A549 (cell line): ENCODE measurements around the gene TMX1. TPM values are rescaled to one million over a fixed set of nuclear protein-coding genes. Genes with fewer than 3 reads are reported as not detected.

Experiments used
- ATAC-seq, 2 experiments: fragments of 200-7000 bp in 1 of 2; fragments of >200 bp in 1 of 2; cut with Nextera tagmentation in 1 of 2; cut with Tn5 transposase in 1 of 2; 3 replicates each; pipeline versions ENCODE4 v1.8.0 to v1.9.1; 2018 to 2020; ENCODE audit warnings: mild to moderate bottlenecking in 1 of 2, moderate library complexity in 1 of 2
- CTCF ChIA-PET: fragments of 300-600 bp; sonication (Branson Sonifier 250); formaldehyde crosslinking; extraction: SDS; loops from one replicate; lab custom pipeline; 2021; ENCODE audit warnings: antibody characterized with exemption, inconsistent platforms; lab: Yijun Ruan, JAX
- POLR2A ChIA-PET: fragments of 350-600 bp; formaldehyde crosslinking; extraction: SDS; loops from one replicate; lab custom pipeline; 2021; ENCODE audit warnings: antibody characterized with exemption, inconsistent platforms; lab: Yijun Ruan, JAX
- DNase-seq, 2 experiments: peaks; one replicate each; pipeline versions ENCODE4 v3.0.0 to v3.0.0-alpha.2; 2011 to 2016; ENCODE audit warnings: low read depth in 1 of 2, low spot score in 1 of 2
- FAIRE-seq: peaks from 2 replicates; lab custom pipeline; 2011; peaks lifted over from hg19 to GRCh38; lab: Jason Lieb, UNC
- H3K27ac ChIP-seq, 2 experiments: fragments of >200 bp; sonication (Bioruptor Twin); formaldehyde crosslinking; 3 replicates each; pipeline ENCODE4 v1.5.1; 2016 to 2017
- H3K4me1 ChIP-seq: fragments of >200 bp; sonication (Bioruptor Twin); formaldehyde crosslinking; 3 replicates; pipeline ENCODE4 v1.6.1; 2016
- H3K4me2 ChIP-seq: fragments of >200 bp; sonication (Bioruptor Twin); formaldehyde crosslinking; 3 replicates; pipeline ENCODE4 v1.6.1; 2016
- H3K4me3 ChIP-seq: fragments of >200 bp; sonication (Bioruptor Twin); formaldehyde crosslinking; 3 replicates; pipeline ENCODE4 v1.5.1; 2016
- H3K9me3 ChIP-seq: fragments of >200 bp; sonication (Bioruptor Twin); formaldehyde crosslinking; 3 replicates; pipeline ENCODE4 v1.6.1; 2016
- BHLHE40 ChIP-seq: IDR thresholded peaks from 2 replicates; pipeline ENCODE4 v1.6.1; 2012; ENCODE audit warnings: low read depth, low read length, inconsistent platforms
- CBX2 ChIP-seq: fragments of 200-600 bp; sonication (generic); IDR thresholded peaks from 2 replicates; pipeline ENCODE4 v1.6.1; 2016; ENCODE audit warnings: low read depth, mild to moderate bottlenecking, borderline replicate concordance
- CBX8 ChIP-seq: fragments of 200-600 bp; sonication (generic); IDR thresholded peaks from 2 replicates; pipeline ENCODE4 v1.6.1; 2016
- CHD2 ChIP-seq: fragments of 150-350 bp; IDR thresholded peaks from 2 replicates; pipeline ENCODE4 v1.6.1; 2014; ENCODE audit warnings: low read length; ENCODE audit not compliant: partially characterized antibody
- EHMT2 ChIP-seq: fragments of 200-600 bp; sonication (generic); IDR thresholded peaks from 2 replicates; pipeline ENCODE4 v1.6.1; 2016; ENCODE audit warnings: antibody characterized with exemption, low read depth, mild to moderate bottlenecking, moderate library complexity
- EP300 ChIP-seq, 2 experiments: fragments of >200 bp; sonication (Bioruptor Twin); formaldehyde crosslinking; IDR thresholded peaks; 2 replicates in 1 of 2; 3 replicates in 1 of 2; pipeline ENCODE4 v1.6.1; 2016 to 2017
- FOXS1 ChIP-seq: fragments of 250-450 bp; sonication (Bioruptor Pico); IDR thresholded peaks from 2 replicates; pipeline ENCODE4 v1.5.0; 2020; ENCODE audit warnings: mild to moderate bottlenecking, moderate library complexity
- GATA3 ChIP-seq: IDR thresholded peaks from 2 replicates; pipeline ENCODE4 v1.6.1; 2012; ENCODE audit warnings: borderline replicate concordance
- JUNB ChIP-seq: fragments of >200 bp; sonication (Bioruptor Twin); formaldehyde crosslinking; IDR thresholded peaks from 2 replicates; pipeline ENCODE4 v1.6.1; 2016
- MAFK ChIP-seq: fragments of 450-650 bp; IDR thresholded peaks from 2 replicates; pipeline ENCODE4 v1.6.1; 2014; ENCODE audit not compliant: partially characterized antibody
- MYC ChIP-seq: IDR thresholded peaks from 2 replicates; pipeline ENCODE4 v1.6.1; 2012; ENCODE audit warnings: mild to moderate bottlenecking, inconsistent platforms, low read length, improper control_type of control experiment, borderline replicate concordance
- POLR2A ChIP-seq: IDR thresholded peaks from 2 replicates; pipeline ENCODE4 v1.6.1; 2012; ENCODE audit warnings: mild to moderate bottlenecking, low read length
- RNF2 ChIP-seq: fragments of 200-600 bp; sonication (generic); IDR thresholded peaks from 2 replicates; pipeline ENCODE4 v1.6.1; 2016; ENCODE audit warnings: low read depth, mild to moderate bottlenecking, antibody characterized with exemption, moderate library complexity, borderline replicate concordance
- SREBF2 ChIP-seq: fragments of 450-650 bp; IDR thresholded peaks from 2 replicates; pipeline ENCODE4 v1.6.1; 2014; ENCODE audit warnings: mild to moderate bottlenecking, moderate library complexity
- ZSCAN20 ChIP-seq: fragments of 250-450 bp; sonication (Bioruptor Pico); IDR thresholded peaks from 2 replicates; pipeline ENCODE4 v1.8.0; 2022; ENCODE audit warnings: mild to moderate bottlenecking, moderate library complexity
- WGBS: methylation state at CpG from one replicate; pipeline ENCODE4 v1.1.6; 2017; ENCODE audit errors: missing lambda C conversion rate; 5-methylcytosine and 5-hydroxymethylcytosine counted together
- polyA plus RNA-seq, 4 experiments: library from polyadenylated mRNA; depleted of rRNA in 3 of 4; stranded (reverse); fragments of >200 nt; fragmentation: RNase III in 1 of 4; extraction: RNeasy Plus Mini Kit Qiagen cat#74134 plus additional on column Dnase treatment in 1 of 4; gene quantifications; 2 replicates in 3 of 4; 3 replicates in 1 of 4; pipeline ENCODE4 v1.2.3, GENCODE V29; 2011 to 2017
- TF ChIP-seq, protein P1 (sequence below): fragments of >200 bp; sonication (Bioruptor Twin); formaldehyde crosslinking; IDR thresholded peaks from 3 replicates; pipeline ENCODE4 v1.5.1; 2016
- TF ChIP-seq, protein P2 (sequence below): IDR thresholded peaks from 2 replicates; pipeline ENCODE4 v1.6.1; 2012
- TF ChIP-seq, protein P3 (sequence below): fragments of >200 bp; sonication (Bioruptor Twin); formaldehyde crosslinking; IDR thresholded peaks from 3 replicates; pipeline ENCODE4 v1.6.1; 2016
- TF ChIP-seq, protein P4 (sequence below): fragments of 250-450 bp; sonication (Bioruptor Pico); IDR thresholded peaks from 2 replicates; pipeline ENCODE4 v1.5.0; 2020; ENCODE audit warnings: low read depth, mild to moderate bottlenecking, moderate library complexity
- TF ChIP-seq, protein P5 (sequence below): fragments of 200-600 bp; sonication (generic); IDR thresholded peaks from 2 replicates; pipeline ENCODE4 v1.6.1; 2016; ENCODE audit warnings: antibody characterized with exemption, mild to moderate bottlenecking, moderate library complexity

Gene TMX1
- polyA plus RNA-seq, 2 of the 4 experiments (the other 2 are of a cell fraction), result 58.6 to 64.0 TPM

DNA sequence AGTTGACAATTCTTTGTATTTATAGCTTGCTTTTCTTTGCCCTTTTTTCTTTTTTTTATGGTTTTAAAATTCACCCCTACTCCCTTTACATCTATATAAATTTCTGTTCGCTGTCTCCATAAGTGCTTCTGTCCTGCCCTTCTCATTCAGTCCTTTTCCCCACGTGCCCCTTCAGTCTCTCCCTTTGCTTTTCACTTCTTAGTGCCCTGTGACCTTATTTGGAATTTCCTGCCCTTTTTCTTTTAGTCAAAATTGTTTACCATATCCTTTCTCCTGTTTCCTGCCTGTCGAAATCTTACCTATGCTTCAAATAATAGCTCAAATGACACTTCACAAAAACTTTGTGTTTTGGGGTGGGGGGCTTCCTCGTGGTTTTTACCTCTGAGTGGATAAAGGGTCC lies 6.0 kb downstream of the TMX1 start:
- peaks cover 21% of the 10 kb centered on the region; the same call in 2 of the 3 replicates for H3K4me1 ChIP-seq
- ATAC-seq (no peak), FAIRE-seq (no peak), DNase-seq (no peak)
- H3K27ac ChIP-seq, result no peak overlapping the region
- H3K4me2 ChIP-seq, result no peak overlapping the region
- no peak for TF ChIP-seq GATA3
- TF ChIP-seq JUNB, result no peak
- TF ChIP-seq ZSCAN20 (CRISPR knock-in tag), result no peak
- no peak for TF ChIP-seq FOXS1 (CRISPR knock-in tag)
- no peak for TF ChIP-seq BHLHE40
- TF ChIP-seq RNF2, result no peak
- TF ChIP-seq, protein P1, sequence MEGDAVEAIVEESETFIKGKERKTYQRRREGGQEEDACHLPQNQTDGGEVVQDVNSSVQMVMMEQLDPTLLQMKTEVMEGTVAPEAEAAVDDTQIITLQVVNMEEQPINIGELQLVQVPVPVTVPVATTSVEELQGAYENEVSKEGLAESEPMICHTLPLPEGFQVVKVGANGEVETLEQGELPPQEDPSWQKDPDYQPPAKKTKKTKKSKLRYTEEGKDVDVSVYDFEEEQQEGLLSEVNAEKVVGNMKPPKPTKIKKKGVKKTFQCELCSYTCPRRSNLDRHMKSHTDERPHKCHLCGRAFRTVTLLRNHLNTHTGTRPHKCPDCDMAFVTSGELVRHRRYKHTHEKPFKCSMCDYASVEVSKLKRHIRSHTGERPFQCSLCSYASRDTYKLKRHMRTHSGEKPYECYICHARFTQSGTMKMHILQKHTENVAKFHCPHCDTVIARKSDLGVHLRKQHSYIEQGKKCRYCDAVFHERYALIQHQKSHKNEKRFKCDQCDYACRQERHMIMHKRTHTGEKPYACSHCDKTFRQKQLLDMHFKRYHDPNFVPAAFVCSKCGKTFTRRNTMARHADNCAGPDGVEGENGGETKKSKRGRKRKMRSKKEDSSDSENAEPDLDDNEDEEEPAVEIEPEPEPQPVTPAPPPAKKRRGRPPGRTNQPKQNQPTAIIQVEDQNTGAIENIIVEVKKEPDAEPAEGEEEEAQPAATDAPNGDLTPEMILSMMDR, result no peak
- TF ChIP-seq, protein P2, sequence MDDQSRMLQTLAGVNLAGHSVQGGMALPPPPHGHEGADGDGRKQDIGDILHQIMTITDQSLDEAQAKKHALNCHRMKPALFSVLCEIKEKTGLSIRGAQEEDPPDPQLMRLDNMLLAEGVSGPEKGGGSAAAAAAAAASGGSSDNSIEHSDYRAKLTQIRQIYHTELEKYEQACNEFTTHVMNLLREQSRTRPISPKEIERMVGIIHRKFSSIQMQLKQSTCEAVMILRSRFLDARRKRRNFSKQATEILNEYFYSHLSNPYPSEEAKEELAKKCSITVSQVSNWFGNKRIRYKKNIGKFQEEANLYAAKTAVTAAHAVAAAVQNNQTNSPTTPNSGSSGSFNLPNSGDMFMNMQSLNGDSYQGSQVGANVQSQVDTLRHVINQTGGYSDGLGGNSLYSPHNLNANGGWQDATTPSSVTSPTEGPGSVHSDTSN, result no peak
- no peak for TF ChIP-seq CBX8
- no peak for TF ChIP-seq EHMT2
- no peak for TF ChIP-seq SREBF2
- no peak for TF ChIP-seq MYC
- TF ChIP-seq CHD2, result no peak
- no peak for TF ChIP-seq CBX2
- TF ChIP-seq EP300 (IDR thresholded peaks at IDR 0.05), result no peak
- TF ChIP-seq, protein P3, sequence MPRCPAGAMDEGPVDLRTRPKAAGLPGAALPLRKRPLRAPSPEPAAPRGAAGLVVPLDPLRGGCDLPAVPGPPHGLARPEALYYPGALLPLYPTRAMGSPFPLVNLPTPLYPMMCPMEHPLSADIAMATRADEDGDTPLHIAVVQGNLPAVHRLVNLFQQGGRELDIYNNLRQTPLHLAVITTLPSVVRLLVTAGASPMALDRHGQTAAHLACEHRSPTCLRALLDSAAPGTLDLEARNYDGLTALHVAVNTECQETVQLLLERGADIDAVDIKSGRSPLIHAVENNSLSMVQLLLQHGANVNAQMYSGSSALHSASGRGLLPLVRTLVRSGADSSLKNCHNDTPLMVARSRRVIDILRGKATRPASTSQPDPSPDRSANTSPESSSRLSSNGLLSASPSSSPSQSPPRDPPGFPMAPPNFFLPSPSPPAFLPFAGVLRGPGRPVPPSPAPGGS, result no peak
- TF ChIP-seq, protein P4, sequence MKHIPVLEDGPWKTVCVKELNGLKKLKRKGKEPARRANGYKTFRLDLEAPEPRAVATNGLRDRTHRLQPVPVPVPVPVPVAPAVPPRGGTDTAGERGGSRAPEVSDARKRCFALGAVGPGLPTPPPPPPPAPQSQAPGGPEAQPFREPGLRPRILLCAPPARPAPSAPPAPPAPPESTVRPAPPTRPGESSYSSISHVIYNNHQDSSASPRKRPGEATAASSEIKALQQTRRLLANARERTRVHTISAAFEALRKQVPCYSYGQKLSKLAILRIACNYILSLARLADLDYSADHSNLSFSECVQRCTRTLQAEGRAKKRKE (CRISPR knock-in tag), result no peak
- no peak for TF ChIP-seq POLR2A
- POLR2A ChIA-PET, result no interaction called here
- 73% methylated on average over 4 of the region's 4 CpGs for WGBS
- CTCF ChIA-PET, result interaction anchor here (1.0 to 3.1 kb wide), 3 partner anchors 37 to 534 kb away, joined by 5 to 17 read pairs (median 13); no protein-coding TSS in a partner anchor
- H3K9me3 ChIP-seq, result no peaks in the 10 kb centered on the region
- no peak overlapping the region for H3K4me3 ChIP-seq

DNA sequence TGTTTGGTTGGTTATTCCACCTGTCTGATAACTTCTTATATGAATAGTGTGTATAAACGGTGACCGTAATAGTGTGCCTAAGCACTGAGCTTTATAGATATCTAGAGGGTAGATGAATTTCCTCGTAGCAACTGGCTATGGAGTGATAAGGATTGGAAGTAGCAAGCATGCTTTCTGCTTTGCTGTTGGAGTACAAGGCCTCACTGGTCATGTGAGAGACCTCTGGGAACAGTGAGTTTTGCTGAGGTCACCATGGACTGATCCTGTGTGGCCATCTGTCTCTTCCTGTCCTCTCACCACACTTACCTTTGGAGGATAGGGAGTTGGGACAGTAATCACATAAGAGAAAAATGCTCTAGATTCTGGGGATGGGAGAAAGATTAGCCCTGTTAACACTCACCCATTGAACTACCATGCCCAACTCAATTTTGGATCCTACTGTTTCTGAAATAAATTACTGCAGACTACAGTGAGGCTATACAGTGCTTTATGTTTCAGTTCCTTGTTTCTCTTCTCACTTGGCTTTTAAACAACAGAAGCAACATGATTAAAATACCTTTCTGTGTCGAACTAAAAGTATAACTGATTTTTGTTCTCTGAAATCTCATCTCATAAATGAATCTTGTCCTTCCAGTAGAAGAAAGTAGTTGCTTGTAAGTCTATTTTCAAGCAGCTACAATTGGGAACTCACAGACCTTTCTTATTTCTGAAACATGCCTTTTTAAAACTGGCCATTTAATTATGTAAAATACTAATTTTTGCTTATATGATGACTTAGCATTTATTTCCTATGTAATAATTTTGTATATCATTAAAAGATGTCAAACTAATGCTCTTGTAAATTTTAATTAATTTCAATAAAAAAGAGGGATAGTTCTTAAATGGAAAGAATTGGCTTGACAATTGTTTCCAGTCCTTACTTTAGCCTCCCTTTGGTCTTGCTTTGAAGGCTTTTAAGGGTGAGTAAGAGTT lies 8.3 kb downstream of the TMX1 start:
- CTCF ChIA-PET, result interaction anchor here (0.9 to 1.2 kb wide), 3 partner anchors 15 to 532 kb away, joined by 3 read pairs; no protein-coding TSS in a partner anchor
- POLR2A ChIA-PET, result no interaction called here
- 96% methylated on average over 4 of the region's 4 CpGs for WGBS
- TF ChIP-seq MAFK, result peak; percentile 92
- TF ChIP-seq, protein P5, sequence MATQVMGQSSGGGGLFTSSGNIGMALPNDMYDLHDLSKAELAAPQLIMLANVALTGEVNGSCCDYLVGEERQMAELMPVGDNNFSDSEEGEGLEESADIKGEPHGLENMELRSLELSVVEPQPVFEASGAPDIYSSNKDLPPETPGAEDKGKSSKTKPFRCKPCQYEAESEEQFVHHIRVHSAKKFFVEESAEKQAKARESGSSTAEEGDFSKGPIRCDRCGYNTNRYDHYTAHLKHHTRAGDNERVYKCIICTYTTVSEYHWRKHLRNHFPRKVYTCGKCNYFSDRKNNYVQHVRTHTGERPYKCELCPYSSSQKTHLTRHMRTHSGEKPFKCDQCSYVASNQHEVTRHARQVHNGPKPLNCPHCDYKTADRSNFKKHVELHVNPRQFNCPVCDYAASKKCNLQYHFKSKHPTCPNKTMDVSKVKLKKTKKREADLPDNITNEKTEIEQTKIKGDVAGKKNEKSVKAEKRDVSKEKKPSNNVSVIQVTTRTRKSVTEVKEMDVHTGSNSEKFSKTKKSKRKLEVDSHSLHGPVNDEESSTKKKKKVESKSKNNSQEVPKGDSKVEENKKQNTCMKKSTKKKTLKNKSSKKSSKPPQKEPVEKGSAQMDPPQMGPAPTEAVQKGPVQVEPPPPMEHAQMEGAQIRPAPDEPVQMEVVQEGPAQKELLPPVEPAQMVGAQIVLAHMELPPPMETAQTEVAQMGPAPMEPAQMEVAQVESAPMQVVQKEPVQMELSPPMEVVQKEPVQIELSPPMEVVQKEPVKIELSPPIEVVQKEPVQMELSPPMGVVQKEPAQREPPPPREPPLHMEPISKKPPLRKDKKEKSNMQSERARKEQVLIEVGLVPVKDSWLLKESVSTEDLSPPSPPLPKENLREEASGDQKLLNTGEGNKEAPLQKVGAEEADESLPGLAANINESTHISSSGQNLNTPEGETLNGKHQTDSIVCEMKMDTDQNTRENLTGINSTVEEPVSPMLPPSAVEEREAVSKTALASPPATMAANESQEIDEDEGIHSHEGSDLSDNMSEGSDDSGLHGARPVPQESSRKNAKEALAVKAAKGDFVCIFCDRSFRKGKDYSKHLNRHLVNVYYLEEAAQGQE, result no peak
- Histone ChIP-seq H3K4me2 (no peak overlapping the region), H3K4me1 (no peaks in the 10 kb centered on the region), H3K27ac (no peak overlapping the region), H3K4me3 (no peak overlapping the region), H3K9me3 (no peaks in the 10 kb centered on the region)
- ATAC-seq (no peak), DNase-seq (no peak), FAIRE-seq (no peak)
